A673 (cell line): ENCODE measurements around the gene CASP1.

Experiments
- CTCF ChIP-seq: fragments of 300-800, 200-600 bp; sonication (generic); conservative IDR thresholded peaks from 2 replicates; pipeline ENCODE4 v1.5.1; 2017; ENCODE audit warnings: low read depth, mild to moderate bottlenecking, antibody characterized with exemption, low read length, moderate library complexity, mixed read lengths
- EZH2 ChIP-seq: fragments of 200-600 bp; sonication (generic); IDR thresholded peaks from 2 replicates; pipeline ENCODE4 v1.6.1; 2017; ENCODE audit warnings: borderline replicate concordance, low read depth, mild to moderate bottlenecking, mixed read lengths, antibody characterized with exemption, low read length; ENCODE audit not compliant: poor library complexity, severe bottlenecking

DNA sequence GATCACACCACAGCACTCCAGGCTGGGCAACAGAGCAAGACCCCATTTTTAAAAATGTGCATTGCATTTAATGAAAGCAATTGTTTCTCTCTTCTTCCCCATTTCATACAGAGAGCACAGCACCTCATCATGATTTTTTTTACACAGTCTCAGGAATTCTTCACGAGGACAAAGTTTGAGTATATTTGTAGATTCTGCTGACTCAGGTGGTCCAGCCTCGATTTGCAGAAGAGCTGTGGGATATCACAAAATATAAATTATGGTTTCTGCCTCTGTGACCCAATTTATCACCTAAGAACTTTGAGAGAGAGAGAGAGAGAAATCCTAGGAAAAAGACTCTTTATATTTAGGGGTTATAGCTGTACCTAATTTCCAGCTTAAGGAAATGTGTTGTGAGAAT lies 31.8 kb downstream of the CASP1 start:
- TF ChIP-seq CTCF (no peak), EZH2 (no peak)
